Activated naive CD4-positive, alpha-beta T cell (primary cell): ENCODE data around the gene TCFL5.

ENCODE experiments used
- DNase-seq, 4 experiments: peaks; one replicate each; lab custom pipeline; 2025; lab: John Stamatoyannopoulos, UW

The TCFL5 gene

GRCh38 chr20:62796699-62797491 is 64.7 kb downstream of the TCFL5 start:
- DNase-seq, result no peak

DNA sequence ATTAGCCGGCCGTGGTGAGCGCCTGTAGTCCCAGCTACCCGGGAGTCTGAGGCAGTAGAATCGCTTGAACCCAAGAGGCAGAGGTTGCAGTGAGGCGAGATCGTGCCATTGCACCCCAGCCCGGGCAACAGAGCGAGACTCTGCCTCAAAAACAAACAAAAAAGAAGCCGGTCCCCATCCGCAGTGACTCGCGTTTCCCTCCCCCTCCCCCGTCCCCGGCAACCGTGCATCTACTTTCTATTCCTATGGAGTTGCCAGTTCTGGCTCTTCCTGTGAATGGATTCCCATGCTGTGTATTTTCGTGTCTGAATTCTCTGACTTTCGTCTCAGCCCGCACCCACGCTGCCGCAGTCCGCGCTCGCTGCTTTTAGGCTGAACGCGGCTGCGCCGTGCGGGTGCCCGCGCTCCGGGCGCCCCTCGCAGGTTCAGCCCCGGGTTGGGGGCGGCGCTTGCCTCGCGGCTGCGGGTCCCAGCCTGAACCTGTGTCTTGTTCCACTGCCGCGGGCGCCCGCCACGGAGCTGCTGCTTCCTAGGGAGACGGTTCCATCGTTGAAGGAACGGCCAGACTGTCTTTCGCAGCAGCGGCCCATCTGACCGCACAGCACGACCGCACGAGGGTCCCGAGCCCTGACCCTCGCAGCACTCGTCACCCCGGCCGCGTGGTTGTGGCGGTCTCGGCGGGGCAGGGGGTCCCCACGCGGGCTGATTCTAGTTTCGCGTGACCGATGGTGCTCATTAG is 66.4 kb downstream of the TCFL5 start:
- peak; percentile 33 to 68 (median 50) for DNase-seq

DNA sequence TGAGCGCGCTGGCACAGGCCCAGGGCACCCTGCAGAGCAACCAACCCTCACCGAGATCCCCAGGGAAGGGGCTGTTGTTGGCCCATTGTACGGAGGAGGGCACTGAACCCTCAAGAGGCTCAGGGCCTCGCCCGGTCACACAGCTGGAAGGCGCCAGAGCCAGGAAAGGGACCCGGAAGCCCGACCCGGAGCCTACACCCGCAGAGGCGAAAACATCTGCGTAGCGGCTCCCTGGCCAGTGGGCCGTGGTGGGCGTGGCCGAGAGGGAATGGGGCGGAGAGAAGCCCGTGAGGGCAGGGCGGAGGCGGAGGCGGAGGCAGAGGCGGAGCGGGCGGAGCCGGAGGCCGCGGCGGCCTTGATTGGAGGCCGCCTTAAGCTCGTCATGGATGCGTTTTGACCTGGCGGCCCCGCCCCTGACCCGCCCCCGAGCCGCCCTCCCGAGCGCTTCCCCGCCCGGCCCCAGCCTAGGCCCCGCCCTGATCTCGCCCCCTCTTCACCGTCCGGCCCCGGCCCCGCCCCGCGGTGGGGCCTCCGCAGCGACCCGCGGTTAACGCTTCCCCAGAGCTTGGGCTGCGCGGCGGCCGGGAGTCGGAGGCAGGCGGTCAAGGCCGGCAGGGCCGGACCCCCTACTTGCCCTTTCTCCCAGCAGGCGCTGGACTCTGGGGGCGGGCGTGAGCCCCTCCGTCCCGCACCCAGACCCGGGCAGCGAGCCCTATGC is 67.5 kb downstream of the TCFL5 start:
- peak; percentile 84 to 97 (median 92) for DNase-seq

DNA sequence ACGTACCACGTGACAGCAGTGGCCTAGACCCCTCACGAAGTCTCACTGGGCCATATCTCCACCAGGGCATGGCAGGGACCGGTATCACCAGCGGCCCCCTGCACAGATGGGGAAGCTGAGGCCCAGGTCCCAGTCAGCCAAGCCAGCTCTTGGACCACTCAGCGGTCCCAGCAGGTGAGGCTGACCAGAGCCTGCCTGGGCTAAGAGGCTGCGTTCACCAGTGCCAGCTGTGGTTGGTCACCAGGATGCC is 67.9 kb downstream of the TCFL5 start:
- no peak for DNase-seq

GRCh38 chr20:62792940-62793756 is 68.5 kb downstream of the TCFL5 start:
- no peak for DNase-seq

- no peak for DNase-seq
These were observed 69.3 kb downstream of the TCFL5 start for GRCh38 chr20:62792182-62792939.

DNA sequence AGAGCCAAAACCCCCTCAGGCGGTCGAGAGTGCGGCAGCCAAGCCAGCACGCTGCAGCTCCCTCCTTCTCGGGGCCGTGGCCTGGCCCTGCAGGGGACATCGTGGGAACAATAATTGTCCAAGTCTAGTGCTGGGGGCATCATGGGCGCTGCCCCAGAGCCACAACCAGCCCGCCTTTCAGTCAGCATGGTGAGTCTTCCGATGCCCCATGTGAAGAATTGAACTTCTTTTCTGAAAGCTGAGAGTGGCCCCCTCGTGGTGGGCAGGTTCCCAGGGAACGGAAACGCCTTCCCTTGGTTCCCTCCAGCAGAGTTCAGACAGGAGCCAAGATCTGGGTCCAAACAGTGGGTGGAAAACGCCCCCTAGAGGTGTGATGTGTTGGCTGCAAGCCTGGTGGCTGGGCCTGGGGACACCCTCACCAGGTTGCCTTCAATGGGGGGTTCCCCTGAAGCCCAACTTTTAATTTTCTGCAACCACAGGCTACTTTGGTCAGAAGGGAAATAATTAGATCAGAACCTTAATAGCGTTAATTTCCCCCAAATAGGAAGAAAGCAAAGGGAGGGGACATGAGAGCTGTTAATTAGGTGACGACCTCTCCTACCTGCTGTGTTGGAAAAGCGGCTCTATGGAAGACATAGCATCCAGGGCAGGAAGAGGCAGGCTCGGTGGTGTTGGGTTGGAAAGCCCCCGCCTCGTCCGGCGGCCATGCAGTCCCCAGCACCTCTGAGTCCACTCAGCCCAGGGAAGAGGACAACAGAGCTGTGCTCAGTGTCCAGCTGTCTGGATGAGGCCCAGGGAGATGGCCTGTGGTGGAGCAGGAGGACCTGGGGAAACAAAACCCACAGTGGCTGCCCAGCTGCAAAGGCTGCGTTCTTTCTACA is 70.1 kb downstream of the TCFL5 start:
- DNase-seq, result peak; percentile 27 to 60 (median 38)
